GM04504 (cell line): ENCODE data around the gene GHRHR.

Experiments
- DNase-seq: peaks from one replicate; pipeline ENCODE4 v3.0.0-alpha.2; 2012; ENCODE audit warnings: low read depth

The GHRHR gene

DNA sequence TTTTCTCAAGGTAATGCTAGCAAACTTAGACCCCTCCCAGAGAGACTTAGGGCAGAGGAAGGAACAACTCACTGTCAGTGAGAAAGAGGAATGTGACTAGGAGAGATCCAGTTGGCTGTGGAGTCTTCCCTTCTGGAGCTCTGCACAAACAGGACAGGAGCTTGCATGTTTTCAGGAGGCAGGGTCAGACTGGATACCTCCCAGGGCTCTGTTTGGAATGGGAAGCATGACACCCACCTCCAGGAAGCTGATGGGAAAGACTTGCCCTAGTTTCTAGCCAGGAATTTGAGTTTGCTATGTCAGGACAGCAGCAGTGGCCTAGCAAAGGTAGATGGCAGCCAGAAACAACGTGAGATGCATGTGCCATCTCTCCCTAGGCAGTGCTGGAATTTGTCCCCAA is 40.6 kb downstream of the GHRHR start:
- no peak for DNase-seq

DNA sequence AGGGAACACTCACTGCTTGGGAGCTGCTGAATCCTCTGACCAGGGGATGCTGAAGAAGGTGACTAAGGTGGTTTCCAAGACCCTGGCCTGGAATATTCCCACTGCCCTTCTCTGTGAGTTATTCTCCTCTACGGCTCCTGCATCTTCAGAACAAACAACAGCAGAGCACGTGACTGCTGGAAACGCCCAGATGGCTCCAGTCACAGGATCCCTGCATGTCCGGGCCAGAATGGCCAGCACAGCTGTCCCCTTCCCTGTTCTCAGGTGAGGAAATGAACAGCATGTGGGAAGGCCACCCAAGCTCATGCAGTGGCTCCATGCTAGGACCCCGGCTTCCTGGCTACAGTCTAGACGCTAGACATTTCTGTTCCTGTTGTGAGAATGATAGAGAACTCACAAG is 43.1 kb downstream of the GHRHR start:
- no peak for DNase-seq

DNA sequence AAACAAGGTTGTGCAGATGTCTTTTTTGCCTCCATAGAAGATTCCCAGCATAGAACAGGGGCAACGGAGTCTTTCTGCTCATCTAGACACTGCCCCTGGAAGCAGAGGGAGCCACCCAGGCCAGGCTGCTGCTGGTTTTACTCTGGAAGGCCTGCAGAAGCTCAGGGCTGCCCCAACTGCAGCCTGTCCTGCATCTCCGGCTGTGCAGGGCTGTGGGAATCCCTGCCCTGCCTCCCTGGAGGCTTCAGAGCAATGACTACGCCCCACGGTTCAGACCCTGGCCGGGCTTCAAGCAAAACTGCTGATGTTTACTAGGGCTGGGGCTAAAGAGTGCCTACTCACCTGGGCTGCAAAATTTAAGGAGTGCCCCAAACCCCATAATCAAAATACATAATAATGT is 43.9 kb downstream of the GHRHR start:
- DNase-seq: no peak

DNA sequence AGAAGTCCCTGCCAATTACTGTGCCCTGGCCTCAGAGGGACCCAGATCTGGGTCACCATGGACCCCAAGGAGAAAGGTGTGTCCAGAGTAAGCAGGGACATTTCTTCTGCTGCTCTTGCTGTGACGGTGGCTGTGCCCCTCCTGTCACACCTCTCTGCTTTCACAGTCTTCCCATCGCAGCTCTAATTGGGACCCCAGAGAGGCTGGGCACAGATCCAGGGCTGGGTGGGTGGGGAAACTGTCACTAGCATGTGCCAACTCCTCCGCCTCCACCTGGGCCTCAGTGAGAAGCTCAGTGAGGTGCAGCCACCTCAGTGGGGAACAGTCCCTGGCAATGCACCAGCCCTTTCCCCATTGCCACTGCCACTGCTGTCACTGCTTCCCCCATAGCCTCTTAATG is 51.1 kb downstream of the GHRHR start:
- no peak for DNase-seq

DNA sequence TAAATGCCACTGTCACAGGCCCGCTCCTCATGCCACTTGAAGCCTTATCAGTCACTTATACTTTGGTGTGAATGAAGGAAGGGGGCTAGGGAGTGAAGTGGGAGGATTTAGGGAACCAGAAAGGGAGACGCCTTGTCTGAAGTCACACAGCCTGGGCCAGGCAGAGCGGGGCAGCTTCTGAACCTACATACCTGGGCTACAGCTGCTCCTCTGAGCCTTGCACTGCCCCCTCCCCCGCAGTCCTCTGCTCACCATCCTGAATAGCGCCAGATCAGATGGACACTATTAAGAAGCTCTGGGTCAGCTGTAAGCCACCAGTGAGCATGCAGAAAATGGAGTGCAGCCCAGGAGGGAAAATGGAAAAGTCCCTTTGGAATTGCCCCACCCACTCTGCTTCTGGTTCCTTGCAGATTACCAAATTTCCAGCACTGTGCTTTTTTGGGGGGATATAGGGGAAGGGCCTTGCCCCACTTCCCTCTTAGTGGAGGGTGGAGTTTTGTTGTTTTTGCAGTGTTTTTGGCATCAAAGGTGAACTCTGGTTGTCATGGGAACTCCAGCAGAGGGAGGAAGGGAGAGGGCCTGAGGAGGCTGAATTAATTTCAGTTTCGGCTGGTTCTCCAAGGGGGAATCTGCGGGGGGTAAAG is 53.4 kb downstream of the GHRHR start:
- DNase-seq: no peak

DNA sequence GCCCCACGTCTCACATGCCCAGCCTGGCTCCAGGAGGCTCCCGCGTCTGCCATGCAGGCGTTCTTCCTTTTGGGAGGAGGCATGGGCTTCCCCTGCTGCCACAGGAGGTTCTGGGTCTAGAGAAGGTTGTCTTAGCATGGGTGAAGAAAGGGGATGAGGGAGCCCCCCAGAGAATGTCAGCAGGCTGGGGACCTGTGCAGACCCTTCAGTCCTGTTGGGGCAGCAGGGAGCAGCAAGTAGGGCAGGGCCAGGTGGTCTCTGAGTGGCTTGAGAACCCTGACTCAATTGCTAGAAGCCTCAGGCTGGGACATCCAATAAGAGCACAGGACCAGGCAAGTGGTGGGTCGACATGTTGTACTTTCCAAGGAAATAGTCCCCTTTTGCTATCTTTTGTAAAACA is 54.0 kb downstream of the GHRHR start:
- no peak for DNase-seq

DNA sequence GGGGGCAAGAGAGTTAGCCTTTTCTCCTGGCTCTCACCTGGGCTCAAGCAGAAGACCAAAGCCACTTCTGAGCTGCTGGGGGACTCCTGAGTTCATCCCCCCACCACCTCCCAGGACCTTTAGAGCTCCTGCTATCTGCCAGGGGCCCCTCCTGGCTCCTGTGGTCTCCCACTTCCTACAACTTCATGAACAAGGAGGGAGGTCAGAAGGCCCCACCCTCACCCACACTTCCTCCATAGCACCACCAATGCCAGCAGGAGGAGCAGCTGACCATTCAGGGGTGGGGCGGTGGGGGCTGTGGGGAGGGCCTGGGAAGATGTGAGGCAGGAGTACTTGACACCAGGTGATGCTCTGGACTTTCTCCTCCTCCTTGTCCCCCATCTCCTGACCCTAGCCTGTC is 55.8 kb downstream of the GHRHR start:
- DNase-seq: no peak

DNA sequence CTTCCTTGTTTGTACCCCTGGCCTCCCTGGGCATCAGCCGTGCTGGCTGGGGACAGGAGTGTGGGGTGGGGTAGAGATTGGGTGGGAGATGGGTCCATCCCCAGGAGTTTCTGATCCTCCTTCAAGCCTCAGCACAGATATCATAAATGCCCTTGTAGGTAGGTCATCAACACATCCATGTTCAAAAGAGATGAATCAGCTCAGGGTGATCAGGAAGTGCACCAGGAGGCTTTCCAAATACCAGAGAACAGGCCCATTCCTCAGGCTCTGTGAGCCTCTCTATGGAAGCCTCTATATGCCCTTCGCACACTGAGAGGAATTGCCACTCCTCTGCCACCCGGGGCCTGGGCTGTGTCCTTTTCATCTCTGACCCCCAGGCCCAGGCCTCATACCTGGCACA is 56.4 kb downstream of the GHRHR start:
- DNase-seq: no peak

DNA sequence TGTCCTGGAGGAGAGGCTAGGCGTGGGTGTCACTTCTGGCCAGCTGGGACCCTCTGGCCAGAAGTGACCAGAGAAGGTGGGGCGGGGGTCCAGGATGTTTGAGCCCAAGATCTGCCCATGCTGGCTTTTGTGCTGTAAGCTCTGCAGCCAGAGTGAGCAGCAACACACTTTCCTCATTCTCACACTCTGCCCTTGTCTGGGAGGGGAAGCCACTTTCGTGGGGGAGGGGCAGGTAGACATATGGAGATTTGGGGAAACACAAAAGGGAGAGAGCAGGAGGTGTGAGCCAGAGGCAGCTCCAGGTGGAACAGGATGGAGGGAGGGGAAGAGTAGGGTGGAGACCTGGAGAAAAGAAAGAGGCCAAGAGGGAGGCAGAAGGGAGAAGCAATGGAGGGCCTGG is 56.9 kb downstream of the GHRHR start:
- no peak for DNase-seq

DNA sequence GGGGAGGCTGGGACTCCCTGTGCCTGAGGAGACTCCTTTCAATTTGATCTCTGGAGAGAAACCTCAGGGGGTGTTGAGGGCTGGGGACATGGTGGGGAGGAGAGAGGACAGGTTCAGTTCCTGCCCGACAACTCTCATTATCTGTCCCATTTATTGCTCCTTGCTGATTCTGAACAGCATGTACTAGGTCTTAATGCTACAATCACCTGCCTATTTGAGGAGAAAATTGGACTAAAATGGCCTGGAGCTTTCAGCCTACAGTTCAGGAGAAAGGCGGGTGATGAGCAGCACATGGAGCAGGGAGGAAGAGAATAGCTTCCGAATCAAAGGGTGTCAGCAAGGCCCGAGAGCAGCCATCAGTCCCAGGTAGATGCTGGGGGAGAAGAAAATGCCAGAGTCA is 58.4 kb downstream of the GHRHR start:
- no peak for DNase-seq

DNA sequence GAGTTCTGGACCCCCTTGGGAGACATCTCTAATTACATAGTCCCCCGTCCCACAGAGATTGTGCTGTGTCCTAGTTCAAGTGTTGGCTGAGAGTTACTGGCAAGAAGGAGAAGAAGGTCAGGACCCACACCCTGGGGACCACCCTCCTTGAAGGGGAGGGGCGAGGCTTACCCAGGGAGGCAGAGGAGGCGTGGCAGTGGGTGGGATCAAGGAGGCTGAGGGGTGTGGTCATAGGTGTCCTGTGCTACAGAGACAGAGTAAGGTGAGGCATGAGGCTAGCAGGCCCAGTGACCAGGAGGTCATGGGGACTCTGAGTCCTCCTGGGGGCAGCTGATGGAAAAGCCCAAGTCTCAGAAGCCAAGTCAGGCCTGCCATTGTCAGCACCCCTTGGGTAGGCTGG is 59.0 kb downstream of the GHRHR start:
- no peak for DNase-seq

DNA sequence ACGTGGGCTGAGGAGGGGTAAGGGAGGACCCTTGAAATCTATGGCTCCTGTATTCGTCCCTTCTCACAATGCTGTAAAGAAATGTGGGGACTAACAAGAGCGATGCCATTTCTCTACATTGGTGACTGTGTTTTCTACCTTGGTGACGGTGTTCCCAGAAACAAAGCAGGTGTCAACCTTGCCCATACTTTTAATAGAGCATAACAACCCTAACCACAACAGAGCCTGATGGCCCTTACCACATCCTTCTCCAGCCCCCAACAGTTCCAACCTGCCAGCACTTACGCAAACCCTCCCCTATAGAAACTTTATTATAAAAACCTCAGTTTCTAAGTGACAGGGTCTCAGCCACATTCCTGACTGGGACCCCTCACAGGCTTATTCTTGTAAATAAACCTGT is 60.1 kb downstream of the GHRHR start:
- no peak for DNase-seq

DNA sequence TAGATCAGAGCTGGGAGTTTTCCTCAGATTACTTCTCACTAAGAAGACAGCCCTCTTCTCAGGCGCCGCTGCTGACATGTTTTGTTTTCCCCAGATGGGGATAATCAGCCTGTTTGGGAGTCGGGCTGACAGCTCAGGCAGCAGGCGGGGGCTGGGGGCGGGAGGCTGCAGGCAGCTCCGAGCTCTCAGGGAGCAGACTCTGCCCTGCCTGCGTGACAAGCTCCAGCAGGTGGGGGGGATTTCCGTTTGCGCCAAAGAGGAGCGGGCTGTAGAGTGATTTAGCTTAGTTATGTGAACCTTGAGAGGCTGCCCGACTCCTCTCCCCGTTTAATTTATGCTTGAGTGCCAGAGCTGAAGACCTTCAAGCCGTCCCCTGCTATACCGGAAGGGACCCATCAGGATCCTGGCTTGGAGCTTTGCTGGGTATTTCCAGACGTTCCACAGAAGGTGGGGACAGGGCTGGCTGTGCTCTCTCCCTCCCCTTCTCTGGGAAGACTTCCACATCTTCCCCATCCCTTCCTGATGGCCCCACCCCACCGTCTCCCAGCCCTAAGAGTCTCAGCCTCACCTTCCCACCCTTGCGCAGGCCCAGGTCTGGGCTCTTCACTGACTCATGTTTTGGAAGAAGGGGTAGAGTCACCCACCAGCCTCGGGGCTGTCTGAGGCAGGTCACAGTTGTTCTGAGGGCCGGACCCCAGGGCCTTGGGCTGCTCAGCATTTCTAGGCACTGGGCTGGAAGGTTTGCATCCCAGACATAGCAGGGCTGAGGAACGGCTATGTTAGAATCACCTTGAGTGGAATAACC is 63.6 kb downstream of the GHRHR start:
- DNase-seq: no peak

DNA sequence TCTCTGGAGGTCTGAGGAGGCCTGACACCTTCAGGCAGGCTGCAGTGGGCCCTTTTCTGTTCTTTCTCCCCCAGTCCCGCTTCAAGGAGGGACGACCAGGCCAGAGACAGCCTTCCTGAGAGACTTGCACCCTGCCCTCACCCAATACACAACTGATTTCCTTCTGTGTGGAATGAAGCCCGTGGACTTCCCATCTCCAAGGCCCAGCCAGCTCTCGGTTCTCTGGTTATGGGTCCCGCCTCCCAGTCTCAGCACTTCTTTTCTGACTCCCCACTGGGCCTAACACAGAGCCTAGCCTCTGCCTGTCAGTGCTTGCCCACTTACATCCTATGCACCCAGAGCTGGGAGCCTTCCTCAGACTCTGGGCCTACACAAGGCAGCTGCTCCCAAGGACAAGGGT is 64.3 kb downstream of the GHRHR start:
- DNase-seq: no peak

DNA sequence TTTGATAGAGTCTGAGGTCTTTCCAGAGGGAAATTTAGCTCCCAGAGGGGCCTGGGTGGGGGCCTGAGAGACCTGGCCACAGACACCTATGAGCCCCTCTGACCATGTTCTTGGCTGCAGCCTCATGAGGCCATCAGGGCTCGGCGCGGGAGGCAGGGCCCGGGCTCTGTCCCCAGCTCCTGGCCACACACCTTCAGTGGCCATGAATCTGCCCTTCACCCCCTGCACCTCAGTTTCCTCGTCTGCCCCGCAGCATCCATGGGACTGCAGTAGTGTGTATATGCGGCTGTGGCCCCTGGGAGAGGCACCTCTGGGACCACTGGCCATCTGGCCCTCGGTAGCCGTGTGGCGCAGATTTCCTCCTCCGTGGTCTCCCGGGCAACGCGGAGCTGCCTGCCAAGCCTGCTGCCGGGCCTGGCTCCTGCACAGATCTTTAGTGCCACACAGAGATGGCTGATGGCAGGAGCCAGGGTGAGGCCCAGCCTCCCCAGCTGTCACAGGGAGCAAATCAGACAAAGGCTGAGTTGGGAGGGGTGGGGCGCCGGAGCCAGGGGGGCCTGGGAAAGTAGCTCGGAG is 64.8 kb downstream of the GHRHR start:
- no peak for DNase-seq
